Stimulated activated CD4-positive, alpha-beta T cell treated with anti-CD3 and anti-CD28 coated beads, Interleukin-2, amount 100 ng/mL, for 48 hours (primary cell): ENCODE results near the gene TFPI2.

Experiments used
- DNase-seq, 2 donors: peaks; one replicate each; pipeline ENCODE4 v3.0.0-alpha.2; 2020

TFPI2 gene

DNA sequence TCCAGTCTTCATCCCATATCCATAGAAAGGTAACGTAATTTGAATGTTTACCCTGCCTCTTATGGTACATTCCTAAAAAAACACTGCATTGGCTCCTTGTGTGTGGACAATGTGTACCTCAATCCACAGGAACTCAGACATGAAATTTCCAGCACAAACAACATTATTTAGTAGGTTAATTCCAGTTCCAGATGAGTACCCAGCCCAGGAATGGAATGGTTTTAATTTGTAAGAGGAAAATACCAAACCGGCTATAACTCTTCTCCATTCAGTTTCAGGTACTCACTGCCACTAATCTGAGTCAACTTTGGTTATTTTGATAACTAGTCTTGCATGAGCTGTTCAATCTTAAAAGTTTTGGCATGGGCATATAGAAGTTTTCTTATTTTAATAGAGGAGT lies 39.0 kb downstream of the TFPI2 start:
- no peak for DNase-seq

GRCh38 chr7:93843260-93843659 lies 47.3 kb downstream of the TFPI2 start:
- DNase-seq, result no peak

GRCh38 chr7:93838966-93839365 lies 51.6 kb downstream of the TFPI2 start:
- no peak for DNase-seq

DNA sequence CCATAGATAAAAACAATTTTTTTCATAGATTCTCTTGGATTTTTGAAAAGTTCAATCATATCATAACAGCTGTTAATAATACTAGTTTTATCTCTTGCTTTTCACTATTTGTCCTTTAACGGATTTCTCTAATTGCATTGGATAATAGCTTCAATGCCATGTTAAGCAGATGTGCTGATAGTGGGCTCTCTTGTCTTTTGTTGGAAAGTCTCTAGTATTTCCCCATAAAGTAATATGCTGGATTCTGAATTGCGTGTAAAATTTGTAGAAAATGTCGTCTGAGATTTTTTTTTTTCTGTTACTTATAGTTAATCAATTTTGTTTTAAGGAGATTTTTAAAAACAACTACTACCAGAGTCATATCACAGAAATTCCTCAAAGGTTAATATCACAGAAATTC lies 53.3 kb downstream of the TFPI2 start:
- DNase-seq, result no peak

- no peak for DNase-seq
Observed at GRCh38 chr7:93836116-93836515, 54.4 kb downstream of the TFPI2 start.

GRCh38 chr7:93835702-93836101 lies 54.9 kb downstream of the TFPI2 start:
- DNase-seq, result no peak
